Germinal center (tissue), 1 donor: ENCODE measurements around the gene ZNF407.

ENCODE experiments used
- DNase-seq: peaks from one replicate; pipeline ENCODE4 v3.0.0; 2012; ENCODE audit warnings: mixed read lengths, low spot score

Gene ZNF407

DNA sequence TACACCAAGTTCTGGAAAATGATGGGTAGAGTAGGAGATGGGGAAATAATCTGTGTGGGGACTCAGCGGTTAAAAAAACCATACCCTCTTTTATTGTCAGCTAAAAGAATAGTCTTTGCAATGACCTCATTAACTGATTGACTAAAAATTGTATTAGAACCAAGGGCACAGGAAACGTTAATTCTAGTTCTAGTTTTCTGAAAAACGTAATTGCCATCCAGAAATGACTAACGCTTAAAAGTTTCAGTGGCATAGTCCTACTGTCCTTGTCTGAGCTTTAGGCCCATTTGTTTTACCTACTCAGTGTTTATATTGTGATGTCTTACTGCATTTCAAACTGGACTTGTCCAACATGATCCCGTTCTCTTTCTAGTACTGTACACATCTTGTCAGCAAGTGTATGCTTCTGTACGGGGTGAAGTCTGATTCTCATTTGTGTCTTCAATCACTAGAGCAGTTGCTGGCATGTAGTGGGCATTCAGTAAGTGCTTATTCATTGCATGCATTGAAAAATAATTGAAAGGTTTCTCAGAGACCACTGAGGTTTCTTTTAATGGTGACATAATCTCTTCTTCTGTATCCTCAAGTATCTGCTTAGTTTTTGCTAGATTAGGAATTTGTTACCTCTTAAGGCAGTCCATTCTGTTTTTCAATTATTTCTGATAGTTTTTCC, 81.5 kb downstream of the ZNF407 start:
- no peak for DNase-seq

DNA sequence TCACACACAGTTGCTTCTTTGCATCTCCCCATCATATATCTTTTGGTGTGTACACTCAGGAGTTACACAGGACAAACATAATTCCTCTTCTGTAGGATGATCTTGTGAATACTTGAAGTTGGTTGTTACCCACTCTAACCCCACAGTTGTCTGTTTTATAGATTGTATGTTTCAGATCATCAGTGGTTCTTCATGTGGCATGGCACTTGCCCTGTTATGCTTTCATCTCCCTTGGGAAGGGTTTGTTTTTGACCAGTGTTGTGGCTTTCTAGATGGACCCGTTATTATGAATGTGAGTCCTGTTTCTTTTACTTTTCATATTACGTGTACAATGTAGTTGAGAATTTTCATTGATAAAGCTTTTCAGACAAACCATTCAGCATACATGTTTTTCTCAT, 82.0 kb downstream of the ZNF407 start:
- no peak for DNase-seq

DNA sequence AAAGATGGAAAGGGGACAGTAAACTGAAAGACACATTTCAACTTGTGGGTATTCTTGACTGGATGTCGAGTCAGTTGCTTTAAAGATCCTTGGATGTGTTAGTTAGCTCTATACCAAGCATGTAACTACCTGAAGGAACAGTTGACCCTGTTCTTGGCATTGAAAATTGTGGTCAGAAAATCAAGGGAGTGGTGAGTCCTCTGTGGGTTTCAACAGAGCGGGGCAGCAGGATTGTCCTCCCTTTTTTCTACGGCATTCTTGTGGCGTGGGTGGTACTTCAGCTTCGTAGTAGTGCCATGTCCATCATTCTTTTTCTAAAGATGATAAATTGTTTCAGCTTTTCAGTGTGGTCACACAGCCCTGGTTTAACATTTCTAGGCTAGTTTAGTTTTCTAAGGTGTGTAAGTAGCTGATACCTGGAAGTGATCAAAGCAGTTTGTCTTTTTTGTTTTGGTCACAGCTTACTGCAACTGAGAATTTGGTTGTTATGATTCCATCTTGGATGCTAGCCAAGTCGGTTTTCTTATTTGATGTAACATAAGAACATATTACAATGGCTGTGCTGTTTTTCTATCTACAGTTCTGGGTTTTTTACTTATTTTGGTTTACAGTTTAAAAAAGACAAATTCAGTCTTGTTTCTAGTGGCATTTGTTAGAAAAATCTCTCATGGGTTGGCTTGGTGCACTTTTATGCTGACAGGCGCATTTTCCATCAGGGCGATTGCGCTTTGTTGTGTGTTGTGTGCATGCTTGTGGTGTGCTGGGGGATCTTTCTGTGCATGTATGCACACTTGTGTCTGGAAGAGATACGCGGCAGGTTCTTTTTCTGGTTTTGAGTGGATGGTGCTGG, 84.7 kb downstream of the ZNF407 start:
- no peak for DNase-seq

DNA sequence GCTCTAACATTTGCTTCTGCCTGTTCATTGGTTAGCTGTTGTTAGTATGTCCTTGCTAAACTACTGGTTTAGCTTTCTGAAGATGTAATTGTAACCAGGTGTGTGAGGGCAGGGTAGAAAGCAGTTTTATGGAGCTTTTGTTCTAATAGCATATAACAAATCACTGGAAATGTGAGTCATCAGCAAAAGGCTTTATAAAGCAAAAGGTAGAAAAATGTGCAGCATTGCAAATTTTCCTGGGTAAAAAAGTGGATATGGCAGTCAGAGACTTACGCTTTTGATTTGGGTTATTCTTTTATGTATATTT, 85.3 kb downstream of the ZNF407 start:
- no peak for DNase-seq

DNA sequence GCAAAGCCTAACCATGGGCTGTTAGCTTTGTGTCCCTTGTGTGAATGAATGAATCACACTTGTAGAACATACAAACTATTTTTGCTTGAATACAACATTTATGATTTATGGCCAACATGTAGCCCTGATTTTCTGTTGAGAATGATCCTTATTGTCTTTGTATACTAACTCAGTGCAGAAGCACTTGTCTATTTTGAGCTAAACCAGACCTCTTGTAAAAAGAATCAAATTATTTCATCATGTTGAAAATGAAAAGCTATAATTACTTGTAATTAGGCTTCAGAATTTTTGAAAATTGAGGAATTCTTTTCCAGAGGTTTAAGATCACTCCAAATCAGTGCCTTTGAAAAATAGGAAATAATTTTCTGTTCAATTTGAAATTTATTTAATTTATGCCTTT, 85.9 kb downstream of the ZNF407 start:
- DNase-seq, result no peak

DNA sequence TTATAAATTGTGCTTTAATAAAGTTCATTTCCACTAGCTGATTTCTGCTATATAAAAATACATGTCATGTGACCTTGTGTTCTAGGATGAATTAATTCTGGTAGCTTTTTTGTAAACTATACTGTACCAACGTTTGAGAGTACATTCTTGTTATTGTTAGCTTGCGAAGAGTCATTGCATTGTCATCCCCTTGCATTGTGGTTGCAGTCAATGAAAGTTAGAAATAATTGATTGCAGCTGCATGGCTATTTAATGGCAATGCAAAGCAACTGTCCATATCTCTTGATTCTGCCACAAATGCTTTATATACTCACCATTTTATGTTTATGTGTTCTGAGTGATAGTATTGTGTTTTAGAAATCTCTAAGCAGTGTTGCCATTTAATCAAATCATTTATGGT, 91.6 kb downstream of the ZNF407 start:
- no peak for DNase-seq

DNA sequence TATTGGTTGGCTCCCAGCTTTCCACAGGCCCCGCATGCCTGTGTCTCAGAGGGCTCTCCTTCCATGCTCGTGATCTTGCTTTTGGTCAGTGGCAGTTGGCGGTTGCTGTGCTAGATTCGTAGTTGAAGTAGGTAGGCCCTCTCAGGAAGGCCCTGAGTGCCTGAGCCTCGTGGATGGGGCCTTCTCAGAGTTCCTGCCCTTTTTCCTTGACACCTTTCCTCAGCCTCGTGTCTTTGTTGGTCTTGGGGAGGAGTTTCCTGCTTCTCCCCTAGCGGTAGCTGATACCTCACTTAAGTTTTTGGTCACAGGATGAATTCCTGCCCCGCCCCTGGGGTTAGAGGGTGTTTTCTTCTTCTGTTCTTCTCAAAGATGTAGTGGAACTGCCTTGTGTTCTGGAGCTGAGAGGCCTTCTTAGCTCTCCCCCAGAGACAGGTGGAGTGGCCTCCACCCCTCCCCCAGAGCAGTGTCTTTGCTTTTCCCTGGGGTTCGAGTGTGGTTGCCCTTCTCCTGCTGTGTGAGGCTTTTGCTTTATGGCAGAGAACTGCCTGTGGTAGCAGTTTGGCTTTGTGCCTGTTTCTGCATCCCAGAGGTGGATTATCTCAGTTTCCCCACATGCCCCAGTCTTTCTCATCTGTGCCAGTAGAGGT, 94.8 kb downstream of the ZNF407 start:
- DNase-seq, result no peak

DNA sequence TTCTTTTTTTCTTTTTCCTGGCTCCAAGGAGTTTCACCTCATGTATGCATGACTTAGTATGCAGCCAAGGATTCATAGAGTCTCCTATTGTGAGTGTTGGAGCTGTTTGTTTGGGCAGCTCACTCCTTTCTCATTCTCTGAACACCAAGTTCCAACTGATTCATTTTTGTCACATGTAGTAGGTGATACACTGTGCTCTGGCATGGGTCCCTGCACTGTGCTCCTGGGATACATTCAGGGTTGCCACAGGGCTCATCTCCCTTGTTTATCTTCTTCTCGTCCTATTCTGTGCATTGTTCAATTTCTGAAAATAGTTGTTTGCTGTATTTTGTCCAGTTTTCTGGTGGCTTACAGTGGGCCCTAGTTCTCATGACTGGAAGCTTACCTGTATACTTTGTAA, 96.8 kb downstream of the ZNF407 start:
- DNase-seq, result no peak

DNA sequence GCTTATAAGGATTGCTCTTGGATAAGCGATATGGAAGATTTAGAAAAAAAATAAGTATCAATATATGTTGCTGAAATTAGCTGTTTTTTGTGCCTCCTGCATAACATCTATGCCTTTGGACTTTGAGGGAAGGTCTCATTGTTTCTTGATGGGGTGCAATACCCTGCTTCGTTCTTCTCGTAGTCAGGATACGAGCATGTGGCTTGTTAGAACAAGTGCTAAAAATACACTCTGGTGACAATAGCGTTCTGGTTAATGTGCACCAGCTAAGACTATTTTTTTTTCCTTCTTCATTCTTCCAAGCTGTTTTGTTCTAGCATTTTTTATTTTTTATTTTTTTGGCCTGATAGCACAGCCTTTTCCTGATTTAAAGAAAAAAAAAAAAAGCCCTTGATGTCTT, 97.5 kb downstream of the ZNF407 start:
- DNase-seq, result no peak

DNA sequence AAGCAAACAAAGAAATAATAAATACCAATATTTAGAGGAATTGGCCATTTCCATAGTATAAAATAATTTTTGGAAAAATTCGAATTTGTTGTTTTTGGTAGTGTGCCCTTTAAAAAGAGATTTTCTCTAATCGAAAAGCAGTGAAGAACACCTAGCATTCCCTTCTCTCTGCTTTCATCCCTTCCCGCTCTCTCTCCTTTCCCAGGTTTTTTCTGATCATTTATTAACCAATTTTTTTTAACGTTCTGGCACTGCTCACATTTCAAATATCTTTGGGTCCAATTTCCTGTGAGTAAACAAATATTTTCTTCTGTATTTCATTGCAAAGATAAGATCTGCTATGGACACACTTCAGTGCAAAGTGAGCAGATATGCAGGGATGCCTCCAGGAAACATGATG, 101.2 kb downstream of the ZNF407 start:
- no peak for DNase-seq

DNA sequence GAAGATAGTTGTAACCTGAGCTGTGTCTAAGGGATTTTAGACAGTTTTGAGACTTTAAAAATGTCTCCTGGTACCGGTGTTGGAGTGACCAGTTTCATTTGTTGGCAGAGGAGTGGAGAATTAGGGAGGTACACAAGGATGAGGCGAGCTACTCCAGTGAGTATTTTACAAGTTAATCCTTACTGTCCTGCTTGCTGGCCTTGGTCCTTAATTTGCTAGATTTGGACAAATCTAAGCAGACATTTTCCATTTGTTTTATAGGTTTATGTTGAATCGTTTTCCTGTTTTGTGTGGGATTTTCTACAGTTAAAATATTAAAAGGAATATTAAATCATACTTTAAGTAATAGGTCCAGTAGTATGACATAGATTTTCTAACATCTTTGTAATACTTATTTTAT, 101.8 kb downstream of the ZNF407 start:
- no peak for DNase-seq

DNA sequence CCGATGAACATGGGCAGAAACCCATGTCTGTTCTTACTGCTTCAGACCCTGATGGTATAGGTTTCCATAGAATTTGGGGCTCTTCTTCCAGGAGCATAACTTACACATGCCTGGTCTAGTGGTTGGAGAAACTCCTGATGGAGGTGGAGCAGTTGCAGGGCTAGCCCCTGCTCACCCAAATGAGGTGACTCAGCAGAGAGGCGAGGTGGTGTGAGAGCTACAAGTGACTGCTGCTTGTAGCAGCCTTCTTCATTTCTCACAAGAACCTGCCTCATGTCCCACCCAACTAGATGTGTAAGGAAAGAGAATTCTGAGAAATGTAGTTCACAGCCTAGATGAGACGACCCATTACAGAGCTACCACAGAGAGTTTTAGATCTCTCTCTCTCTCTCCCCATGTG, 105.3 kb downstream of the ZNF407 start:
- DNase-seq, result no peak

DNA sequence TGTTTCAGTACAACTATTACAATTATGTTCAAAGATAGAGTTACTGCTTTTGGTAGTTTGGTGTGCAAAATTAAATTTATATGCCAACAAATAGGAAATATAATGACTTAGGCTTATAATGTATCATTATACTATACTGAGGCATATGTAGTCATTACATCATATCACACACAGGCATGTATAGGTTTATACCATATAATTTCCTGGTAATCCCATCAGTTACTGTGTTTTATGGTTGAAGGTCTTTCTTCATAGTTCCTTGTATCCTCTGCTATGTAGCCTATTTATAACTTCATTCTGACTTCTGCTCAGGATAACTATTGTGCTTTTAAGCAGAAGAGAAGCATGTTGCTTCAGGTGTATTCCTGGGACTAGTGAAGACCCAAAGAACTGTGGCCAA, 110.5 kb downstream of the ZNF407 start:
- DNase-seq, result no peak

DNA sequence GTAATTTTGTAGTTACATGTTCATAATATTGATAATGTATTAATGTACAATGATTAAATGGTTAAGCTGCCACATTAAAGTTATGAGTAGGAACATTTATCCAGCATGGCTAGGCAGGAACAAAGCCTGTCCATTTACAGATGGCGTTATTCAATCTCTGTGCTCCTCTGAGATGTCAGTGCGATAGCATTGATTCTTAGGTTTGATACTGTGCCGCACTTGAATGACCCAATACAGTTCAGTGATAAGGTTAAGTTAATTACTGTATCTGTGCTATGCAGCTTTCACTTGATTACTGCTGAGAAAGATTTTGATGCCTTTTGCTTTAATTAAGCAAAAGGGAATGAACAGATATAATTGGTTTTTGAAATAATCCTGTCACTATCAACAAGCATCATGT, 111.8 kb downstream of the ZNF407 start:
- DNase-seq, result no peak

DNA sequence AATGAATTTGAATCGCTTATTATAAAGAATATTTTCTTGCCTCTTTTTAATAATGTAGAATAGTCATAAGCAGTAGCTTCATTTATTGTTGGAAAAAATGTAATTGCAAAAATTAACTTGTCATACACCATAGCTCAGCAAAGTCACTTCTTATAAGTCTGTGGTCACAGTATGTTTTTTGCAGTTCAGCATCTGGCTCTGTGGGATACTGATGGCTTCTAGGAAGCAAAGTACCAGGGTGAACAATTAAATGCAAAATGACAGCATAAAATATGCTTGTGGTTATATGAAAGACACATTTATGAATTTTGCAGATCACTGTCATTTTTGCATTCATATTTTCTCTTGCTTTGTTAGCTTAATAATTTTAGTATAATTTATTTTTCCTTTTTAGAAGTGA, 116.5 kb downstream of the ZNF407 start:
- DNase-seq, result no peak

DNA sequence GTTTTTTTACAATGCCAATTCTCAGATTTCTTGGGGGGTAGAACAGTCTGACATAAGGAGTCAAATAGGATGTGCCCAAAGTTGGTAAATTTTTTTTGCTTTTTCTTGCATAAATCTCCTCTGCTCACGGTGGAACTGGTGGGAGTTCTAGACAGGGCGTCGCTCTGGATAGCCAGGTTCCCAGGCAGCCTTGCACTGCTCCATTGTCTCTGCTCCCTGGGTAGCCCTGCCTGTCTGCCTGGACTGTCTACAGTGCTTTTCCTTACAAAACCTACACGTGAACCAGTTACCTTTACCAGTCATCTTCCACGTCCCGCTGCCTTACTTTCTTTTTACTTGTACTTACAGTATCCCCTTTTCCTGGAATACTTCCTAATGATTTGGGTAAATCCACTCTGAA, 117.1 kb downstream of the ZNF407 start:
- no peak for DNase-seq

DNA sequence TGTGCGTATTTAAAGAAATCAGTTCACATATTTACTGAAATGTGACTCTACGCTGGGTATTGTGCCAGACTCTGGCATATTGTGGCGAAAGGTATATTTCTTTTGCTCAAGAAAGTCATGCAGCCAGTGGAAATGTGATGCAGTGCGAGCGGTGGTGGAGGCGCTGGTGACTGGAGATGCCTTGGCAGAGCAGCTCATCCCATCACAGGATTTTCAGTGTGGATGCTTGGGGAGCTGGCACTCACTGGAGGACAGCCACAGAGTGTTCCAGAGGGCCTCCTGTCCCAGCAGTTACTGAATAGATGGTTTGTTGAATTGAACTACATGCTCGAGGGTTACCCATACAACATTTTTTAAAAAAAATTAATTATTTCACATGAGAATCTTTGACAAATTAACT, 117.6 kb downstream of the ZNF407 start:
- DNase-seq, result no peak

DNA sequence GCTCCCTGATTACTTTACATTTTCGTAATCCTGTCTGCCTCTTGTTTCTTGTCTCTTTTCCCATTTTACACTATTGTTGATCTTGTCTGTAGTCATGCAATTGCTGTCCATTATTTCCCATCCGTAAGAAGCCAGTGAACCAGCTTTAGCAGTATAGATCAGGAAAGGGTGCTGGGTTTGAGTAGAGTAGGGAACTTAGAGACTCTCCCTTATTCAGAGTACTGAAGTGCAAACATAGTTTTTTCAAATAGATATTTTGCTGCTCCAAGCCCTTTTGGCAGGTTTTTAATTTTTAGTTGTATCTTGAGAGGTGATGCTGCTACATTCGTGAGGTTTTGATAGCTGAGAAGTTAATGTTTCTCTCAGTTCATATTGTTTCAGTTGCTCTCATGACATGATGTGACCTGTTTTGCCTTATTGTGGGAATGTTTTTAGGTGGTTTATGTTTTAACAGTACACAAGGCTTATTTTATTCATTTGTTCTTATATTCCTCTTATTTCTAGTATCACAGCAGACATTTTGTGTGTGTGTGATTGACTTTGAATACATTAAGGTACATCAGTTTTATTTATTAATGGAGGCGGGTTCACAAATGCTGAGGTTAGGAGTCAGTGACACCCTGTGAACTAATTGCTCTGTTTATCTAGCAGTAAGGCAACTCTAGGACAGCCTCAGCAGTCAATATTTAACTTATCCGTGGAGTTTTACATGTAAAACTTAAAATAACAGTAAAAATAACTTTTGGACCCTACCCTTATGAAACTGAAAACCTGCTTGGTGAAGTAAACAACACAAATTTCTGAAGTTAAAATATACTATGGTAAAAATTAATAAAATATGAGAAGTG, 118.4 kb downstream of the ZNF407 start:
- no peak for DNase-seq

DNA sequence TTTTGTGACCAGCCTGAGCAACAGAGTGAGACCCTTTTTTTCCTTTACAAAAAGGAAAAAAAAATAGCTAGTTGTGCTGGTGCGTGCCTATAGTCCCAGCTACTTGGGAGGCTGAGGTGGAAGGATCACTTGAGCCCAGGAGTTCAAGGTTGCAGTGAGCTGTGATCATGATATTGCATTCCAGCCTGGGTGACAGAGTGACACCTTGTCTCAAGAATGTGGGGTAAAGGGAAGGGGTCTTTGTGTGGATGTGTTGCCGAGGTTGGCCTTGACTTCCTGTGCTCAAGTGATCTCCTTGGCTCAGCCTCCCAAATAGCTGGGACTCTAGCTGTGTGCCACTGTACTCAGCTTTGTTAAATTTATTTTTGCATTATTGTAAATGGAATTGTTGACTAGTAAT, 120.6 kb downstream of the ZNF407 start:
- DNase-seq, result no peak

DNA sequence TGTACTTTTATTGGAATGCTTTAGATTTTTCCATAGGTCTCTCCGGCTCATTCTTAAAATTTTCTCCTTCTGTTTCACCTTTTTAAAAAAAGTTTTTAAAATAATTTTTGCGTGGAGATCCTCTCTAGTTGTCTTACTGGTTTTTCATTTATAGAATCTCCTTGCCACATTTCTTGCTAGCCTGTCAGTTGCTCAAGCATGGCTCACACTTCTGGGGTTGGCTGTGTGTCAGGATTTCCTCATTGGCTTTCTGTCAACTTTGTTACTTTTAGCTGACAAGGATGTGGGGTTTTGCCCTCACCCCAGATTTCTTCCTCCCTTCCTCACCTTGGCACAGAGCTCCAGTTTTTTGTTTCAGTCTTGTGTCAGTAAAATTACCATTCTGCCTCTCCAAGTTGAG, 124.6 kb downstream of the ZNF407 start:
- DNase-seq, result no peak

DNA sequence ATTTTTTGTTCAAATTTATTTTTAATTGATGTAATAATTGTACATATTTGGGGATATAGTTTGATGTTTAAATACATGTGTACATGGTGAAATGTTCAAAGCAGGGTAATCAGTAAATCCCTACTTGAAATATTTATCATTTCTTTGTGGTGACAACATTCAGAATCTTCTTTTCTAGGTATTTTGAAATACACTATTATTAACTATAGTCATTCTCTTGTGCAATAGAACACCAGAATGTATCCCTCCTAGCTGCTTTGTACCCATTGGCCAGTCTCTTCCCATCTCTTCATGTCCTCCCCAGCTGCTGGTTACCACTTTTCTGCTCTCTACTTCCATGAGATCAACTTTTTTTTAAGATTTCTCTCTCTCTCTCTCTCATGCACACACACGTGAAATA, 126.5 kb downstream of the ZNF407 start:
- DNase-seq, result no peak

DNA sequence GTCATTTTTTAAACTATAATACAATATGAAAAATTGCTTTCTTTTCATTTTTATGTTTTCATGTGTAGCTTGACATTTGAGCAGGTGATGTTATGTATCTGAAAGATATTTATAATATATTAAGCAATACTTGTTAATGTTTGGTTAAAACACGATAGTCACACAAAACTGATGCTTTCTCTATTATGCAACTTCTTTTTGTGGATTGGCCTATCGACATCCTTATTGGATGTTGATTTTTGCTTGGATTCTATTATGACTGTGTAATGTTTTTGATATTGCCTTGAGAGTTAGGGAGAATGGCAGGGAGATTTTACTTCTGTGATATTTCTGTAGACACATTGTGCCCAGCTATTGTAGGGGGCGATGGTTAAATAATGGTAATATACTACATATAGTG, 128.0 kb downstream of the ZNF407 start:
- DNase-seq, result no peak

DNA sequence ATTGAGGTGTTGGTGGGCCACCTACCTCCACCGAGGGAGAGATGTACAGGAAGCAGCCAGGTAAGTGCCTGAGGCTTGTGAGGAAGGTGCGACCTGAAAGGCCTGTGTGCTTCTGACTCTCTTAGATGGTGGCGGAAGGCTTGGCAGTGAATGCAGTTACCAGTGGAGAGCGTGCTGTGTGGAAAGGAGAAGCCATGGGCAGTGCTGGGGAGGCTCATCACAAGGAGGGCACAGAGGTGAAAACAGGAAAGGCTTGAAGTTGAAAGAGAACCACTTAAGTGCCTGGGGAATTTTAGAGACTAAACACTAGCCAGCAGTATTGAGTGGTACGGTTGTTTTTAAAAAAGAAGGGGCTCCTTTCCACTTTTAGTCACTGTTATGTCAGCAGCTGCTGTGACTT, 130.9 kb downstream of the ZNF407 start:
- no peak for DNase-seq
